GM18526 (cell line): ENCODE results near the gene MEF2D.

Experiments
- POLR2A ChIP-seq: IDR thresholded peaks from 3 replicates; pipeline ENCODE4 v1.6.1; 2011; ENCODE audit not compliant: insufficient read length; ENCODE audit errors: extremely low read depth

MEF2D gene

GRCh38 chr1:156508955-156509234 lies 8.3 kb upstream of the MEF2D start:
- TF ChIP-seq POLR2A: no peak

DNA sequence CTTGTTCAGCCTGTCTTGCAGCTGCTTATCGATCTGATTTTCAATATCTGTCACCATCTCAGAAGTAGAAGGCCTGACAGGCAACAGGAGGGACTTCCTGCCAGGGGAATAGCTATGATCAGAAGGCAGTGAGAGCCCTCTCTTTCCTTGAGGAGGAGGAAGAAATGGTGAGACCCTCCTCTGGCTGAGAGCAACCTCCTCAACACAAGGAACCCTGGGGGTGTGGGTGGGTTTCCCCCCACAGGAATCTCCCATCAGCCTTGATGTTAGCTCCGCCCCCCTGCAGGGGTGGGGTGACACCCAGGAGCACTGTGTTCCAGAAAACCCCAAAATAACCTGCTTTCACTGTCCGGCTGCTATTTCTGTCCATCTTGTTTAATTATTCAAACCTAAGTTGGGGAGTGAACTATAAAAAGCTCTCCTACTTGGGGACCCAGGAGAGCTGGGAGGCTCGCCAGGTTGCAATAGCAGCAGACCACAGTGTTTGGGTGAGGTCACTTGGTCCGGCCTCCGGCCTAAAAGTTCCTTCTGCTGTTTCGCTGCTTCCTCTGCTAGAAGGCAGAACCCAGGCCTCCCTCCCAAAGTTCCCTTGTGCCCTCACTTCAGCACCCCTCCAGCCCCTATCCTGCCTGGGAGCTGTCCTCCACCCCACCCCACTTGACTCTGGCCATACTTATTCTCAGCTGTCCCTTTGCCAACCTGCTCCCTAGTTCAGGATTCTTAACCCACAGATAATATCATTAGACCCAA lies 7.8 kb upstream of the MEF2D start:
- TF ChIP-seq POLR2A: peak; percentile 55

GRCh38 chr1:156506450-156506849 lies 5.9 kb upstream of the MEF2D start:
- no peak for TF ChIP-seq POLR2A

DNA sequence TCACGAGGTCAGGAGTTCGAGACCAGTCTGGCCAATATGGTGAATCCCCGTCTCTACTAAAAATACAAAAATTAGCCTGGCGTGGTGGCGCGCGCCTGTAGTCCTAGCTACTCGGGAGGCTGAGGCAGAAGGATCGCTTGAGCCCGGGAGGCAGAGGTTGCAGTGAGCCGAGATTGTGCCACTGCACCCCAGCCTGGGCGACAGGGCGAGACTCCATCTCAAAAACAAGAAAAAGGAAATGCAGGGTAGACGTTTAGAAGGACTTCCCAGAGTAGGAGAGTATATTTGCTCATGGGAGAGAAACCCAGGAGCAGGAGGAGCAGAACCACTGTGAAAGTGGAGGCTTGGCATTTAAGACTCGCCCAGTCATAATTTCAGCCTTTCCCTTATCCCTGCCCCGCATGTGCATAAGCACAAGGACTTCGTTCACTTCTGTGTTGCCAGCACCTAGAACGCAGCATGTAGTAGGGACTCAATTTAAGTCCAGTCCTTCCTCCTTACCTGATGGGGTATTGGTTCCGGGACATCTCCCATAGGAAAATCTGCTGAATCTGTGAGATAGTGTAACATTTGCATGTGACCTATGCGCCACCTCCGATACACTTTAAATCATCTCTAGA lies 5.2 kb upstream of the MEF2D start:
- TF ChIP-seq POLR2A: no peak

- TF ChIP-seq POLR2A: peak; percentile 50
Measured at GRCh38 chr1:156504821-156505678, 4.5 kb upstream of the MEF2D start.

GRCh38 chr1:156504438-156504813 lies 3.9 kb upstream of the MEF2D start:
- TF ChIP-seq POLR2A: no peak

DNA sequence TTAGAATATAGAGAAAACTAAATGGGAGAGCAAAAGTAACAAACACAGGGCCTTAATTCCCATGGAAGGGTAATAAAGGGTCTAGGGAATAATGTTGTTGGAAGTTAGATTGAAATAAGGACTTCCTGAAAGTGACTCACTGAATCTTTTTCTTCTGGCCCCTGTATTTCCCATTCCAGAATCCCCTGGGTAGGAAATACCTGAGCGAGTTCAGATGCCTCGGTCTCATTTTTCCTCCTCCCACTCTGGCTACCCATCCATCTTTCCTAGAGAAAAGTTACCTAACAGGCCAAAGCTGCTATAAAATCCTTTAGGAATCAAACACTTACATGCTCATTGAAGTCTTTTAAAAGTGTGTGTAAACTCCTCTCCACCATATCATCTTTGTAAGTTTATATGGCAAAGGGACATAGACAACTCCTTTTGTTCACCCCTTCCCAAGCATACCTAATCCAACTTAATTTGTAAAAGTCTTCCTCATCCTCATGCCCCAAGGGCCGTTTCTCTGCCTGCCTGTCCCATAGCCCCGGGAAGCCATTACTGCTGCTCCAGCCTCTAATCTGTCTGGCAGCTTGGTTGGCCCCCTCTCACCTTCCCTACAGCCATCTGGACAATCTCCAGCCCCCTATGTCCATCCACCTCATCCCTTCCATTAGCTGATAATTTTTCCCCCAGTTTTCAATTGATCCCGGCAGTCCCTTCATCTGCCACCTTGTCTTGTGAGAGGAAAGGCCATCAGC lies 3.3 kb upstream of the MEF2D start:
- no peak for TF ChIP-seq POLR2A

DNA sequence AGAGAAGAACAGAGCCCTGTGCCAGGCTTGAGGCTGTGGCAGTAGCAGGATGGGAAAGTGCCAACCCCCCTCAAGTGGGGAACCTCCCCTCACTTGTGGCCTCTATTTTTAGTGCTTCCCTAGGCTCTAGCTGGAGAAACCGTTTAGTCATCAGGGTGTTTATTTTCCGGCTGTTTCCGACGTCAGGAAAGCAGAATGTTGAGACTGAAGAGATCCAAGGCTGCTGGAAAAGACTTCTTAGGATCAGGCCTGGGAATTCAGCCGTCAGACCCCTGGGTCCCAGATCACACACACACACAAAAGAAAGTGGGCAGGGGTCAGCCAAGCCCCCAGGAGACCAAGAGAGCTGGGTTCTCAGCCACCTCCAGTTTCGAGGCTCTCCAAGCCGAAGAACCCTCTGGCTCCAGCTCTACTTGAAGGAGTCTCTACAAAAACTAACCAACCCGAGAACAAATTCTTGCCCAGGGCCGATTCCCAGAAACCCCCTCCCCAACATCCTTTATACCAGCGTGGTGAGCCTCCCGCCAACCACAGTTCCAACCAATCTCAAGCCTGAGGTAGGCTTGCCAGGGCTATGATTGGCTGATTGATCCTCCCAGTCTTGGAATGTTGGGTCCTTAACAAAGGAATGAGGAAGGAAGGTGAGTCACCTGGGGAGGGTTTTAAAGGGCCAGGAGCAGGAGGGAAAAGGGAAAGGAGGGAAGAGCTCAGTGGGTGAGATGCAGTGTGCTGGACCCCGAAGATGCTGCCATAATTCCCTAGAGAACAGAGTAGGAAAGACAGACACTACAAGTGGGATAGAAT lies 2.5 kb upstream of the MEF2D start:
- TF ChIP-seq POLR2A: no peak

DNA sequence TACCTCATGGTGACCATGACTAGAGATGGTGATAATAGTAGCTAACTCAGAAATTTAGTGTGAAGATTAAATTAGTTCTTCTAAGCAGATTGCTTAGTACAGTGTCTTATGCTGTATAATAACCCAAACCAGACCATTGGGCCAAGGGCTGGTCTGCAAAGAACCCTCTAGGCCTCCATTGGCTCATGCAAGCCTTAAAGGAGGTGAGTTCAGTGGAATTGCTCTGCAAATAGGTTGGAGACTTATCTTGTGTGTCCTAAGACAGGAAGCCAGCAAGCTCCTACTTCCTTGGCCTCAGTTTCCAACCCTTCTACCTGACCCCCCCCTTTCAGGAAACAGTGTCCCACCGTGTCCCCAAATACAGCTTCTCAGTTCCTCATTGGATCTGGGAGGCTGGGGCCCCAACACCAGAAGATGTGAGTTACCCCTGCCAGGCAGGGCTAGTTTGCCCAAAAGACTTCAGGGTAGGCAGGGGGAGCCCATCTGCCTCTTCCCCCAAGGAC lies 1.9 kb upstream of the MEF2D start:
- no peak for TF ChIP-seq POLR2A

GRCh38 chr1:156500793-156501506 lies 375 bp upstream of the MEF2D start:
- TF ChIP-seq POLR2A: peak; percentile 42

DNA sequence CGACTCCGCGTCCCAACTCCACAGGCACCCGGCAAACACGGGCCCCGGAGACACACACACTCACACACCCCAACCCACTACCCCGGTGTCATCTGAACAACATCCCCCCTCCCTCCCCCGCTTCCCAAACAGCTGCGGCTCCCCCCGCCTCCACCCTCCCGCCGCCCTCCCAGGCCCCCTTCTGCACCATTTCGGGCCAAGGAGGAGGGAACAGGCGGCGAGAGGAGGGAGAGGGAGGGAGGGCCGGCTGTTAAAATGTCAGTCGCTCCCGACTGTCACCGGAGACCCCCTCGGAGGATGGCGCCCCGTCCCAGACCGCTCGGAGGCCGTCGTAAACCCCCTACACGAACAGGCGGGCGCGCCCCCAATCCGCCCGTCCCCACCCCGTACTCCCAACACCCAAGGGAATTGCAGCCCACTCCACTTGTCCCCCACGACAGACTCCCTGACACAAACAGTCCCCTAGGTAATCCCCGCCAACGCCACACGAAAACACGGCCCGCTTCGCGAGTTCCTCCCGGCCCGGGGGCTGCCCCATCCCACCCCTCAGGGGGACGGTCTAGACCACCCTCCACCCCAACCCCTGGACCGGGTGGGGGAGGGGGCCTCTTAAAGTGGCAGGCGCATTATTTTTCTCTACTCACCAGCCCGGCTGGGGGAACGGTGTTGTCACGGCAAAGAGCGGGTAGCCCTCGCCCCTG lies 583 bp downstream of the MEF2D start:
- TF ChIP-seq POLR2A: no peak

GRCh38 chr1:156499194-156499841 lies 1.3 kb downstream of the MEF2D start:
- no peak for TF ChIP-seq POLR2A

GRCh38 chr1:156498432-156499193 lies 2.0 kb downstream of the MEF2D start:
- no peak for TF ChIP-seq POLR2A
